ENCODE data around the gene PCNA.

The PCNA gene

DNA sequence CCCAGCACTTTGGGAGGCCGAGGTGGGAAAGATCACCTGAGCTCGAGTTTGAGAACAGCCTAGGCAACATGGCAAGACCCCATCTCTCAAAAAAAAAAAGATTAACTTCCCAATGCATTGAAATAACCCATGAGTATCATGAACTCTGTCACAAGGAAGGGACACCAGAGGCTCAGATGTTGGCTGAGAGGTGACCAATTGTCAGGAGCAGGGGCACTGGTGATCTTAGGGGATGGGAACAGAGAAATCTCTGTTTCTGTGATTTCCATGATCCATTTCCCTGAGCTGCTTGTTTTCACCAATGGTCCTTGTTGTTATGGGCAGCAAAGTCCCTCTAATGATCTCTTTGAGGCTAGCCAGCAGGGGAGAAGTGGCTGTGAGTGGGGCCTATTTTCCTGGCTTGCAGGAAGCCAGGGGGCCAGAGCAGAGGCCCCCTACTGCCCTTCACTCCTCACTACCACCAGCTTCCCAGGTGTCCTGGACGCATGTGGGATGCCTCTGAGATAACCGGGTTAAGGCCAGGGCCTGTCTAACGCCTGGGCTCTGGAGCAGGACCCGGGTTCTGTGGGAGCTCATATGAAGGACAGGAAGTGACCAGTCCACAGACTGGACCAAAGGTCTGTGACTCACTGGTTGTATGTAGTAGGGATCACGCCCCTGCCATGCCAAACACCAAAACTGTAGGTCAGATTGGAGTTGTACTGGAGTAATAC lies 54.4 kb downstream of the PCNA start:
- no peak for DNase-seq (ENCODE audit: low read depth)

Measured in activated gamma-delta T cell treated with anti-CD3 and anti-CD28 coated beads, Interleukin-2, amount 50 U/mL, for 16 hours (primary cell).